GM19043 (cell line): ENCODE data around the gene WDR12.
"Not testable (repeated sequence)": the region's sequence is repeated elsewhere in the genome, so short reads cannot be mapped to it uniquely, and the experiment has no call there.

Experiments used
- ATAC-seq: cut with Tn5 transposase; IDR thresholded peaks from one replicate; pipeline ENCODE4 v1.9.1; 2021; ENCODE audit warnings: low read depth; ENCODE audit not compliant: unreplicated experiment

Gene WDR12

GRCh38 chr2:202905507-202905906 is 6.0 kb downstream of the WDR12 start:
- not testable (repeated sequence) for ATAC-seq

GRCh38 chr2:202885190-202885589 is 26.3 kb downstream of the WDR12 start:
- no peak for ATAC-seq

GRCh38 chr2:202883987-202884675 is 27.3 kb downstream of the WDR12 start:
- ATAC-seq: no peak

GRCh38 chr2:202881570-202881969 is 29.9 kb downstream of the WDR12 start:
- ATAC-seq: no peak

- ATAC-seq: no peak
These were observed 33.8 kb downstream of the WDR12 start for GRCh38 chr2:202877699-202878098.

GRCh38 chr2:202871300-202872141 is 40.0 kb downstream of the WDR12 start, which contains the start of gene ICA1L:
ICA1L (minus strand) TSS chr2:202871766; CDS start chr2:202829009, 42,757 bp downstream.
- ATAC-seq: peak; percentile 42

GRCh38 chr2:202870431-202871299 is 40.8 kb downstream of the WDR12 start:
- peak; percentile 67 for ATAC-seq

GRCh38 chr2:202861987-202862386 is 49.5 kb downstream of the WDR12 start:
- ATAC-seq: no peak

- no peak for ATAC-seq
These were observed 52.9 kb downstream of the WDR12 start for GRCh38 chr2:202858601-202859000.

GRCh38 chr2:202849343-202849742 is 62.1 kb downstream of the WDR12 start:
- ATAC-seq: not testable (repeated sequence)

- no peak for ATAC-seq
These were observed 62.7 kb downstream of the WDR12 start for GRCh38 chr2:202848813-202849212.

GRCh38 chr2:202847693-202848524 is 63.6 kb downstream of the WDR12 start:
- peak; percentile 85 for ATAC-seq

- ATAC-seq: no peak
These were observed 66.8 kb downstream of the WDR12 start for GRCh38 chr2:202844656-202845055.

- ATAC-seq: no peak
These were observed 68.8 kb downstream of the WDR12 start for GRCh38 chr2:202842690-202843089.

GRCh38 chr2:202841090-202841867 is 70.2 kb downstream of the WDR12 start:
- ATAC-seq: no peak

- ATAC-seq: no peak
These were observed 79.9 kb downstream of the WDR12 start for GRCh38 chr2:202831242-202832220.

GRCh38 chr2:202824901-202825300 is 86.6 kb downstream of the WDR12 start:
- no peak for ATAC-seq
